HG02938 (cell line): Measurements from ENCODE around the gene H2BK1.

Experiments used
- ATAC-seq: cut with Tn5 transposase; IDR thresholded peaks from one replicate; pipeline ENCODE4 v1.9.1; 2021; ENCODE audit warnings: mild to moderate bottlenecking, moderate library complexity; ENCODE audit not compliant: unreplicated experiment

Gene H2BK1

DNA sequence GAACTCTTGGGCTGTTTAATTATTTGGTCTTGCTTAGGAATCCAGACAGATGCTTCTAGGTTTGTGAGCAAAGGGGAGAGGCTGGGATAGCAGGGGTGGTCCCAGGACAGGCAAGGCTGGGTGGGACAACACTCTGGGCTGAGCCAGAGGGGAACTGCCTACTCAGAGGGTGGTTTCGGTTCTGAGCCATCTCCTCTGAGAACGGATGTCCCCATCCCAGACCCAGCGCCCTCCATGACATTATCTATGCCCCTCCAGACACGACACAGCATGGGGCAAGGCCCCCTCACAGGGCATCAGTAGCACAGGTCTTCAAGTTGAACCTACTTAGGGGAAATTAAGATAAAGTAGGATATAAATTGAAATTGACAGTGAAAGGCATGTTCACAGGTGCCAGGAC, 30.3 kb downstream of the H2BK1 start:
- ATAC-seq: no peak

DNA sequence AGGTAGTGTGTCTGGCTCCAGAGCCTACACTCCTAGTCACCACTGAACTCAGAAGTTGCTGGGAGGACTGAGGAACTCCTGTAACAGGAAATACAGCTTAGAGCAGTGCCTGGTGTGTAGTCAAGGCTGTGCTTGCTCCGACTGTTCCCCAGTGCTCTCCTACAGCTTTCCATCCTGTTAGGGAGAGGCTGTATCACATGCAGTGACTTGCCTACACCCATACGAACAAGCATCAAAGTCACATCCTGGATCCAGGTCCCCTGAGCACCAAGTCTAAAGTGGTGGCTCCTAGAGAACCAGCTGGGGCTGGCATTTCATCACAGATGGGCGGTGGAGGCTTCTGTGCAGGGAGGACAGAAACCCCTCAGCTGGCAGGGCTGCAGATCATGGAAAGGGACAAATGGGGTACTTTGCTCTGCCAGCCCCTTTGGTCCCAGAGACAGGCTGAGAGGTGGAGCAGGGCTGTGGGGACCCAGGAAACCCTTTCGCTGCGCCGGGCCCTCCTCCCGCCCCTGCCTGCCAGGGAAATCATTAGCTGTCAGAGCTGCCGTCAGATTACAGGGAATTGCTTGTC, 30.9 kb downstream of the H2BK1 start:
- ATAC-seq: no peak

DNA sequence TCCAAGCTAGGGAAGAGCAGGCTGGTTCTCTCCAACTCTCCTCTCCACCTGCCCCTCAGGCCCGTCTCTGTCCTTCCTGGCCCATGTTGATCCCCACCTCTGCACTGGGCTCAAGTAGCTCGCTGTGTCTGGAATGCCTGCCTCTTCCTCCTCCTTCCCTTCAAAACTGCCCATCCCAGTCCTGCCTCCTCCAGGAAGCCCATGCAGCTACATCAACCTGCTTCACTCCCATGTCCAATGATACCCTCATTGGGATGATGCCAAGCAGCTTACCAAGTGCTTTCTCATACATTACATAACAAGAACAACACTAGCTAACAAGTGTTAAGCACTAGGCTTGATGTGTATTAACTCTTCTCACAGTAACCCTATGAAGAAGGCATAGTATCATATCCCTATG, 31.5 kb downstream of the H2BK1 start:
- ATAC-seq: no peak

DNA sequence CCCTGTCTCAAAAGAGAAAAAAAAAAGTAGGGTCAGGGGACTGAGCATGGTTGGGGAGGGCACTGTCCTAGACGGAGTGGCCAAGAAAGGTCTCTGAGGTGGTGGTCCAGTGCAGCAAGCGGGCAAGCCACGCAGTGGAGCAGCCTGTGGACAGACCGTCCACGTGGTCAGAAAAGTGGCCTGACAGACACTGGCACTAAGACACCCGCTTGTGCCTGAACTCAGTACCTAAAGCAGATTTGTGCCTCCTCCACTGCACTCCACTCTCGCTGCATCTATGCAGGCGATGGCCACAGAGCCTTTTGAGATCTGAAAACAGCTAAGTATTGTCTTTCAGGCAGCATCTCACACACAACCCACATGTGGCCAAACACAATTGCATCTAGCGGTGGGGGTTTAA, 32.1 kb downstream of the H2BK1 start:
- no peak for ATAC-seq

- no peak for ATAC-seq
Observed at GRCh38 chr7:151177310-151177709, 33.0 kb downstream of the H2BK1 start.

GRCh38 chr7:151176401-151176800, 33.9 kb downstream of the H2BK1 start:
- ATAC-seq: no peak

DNA sequence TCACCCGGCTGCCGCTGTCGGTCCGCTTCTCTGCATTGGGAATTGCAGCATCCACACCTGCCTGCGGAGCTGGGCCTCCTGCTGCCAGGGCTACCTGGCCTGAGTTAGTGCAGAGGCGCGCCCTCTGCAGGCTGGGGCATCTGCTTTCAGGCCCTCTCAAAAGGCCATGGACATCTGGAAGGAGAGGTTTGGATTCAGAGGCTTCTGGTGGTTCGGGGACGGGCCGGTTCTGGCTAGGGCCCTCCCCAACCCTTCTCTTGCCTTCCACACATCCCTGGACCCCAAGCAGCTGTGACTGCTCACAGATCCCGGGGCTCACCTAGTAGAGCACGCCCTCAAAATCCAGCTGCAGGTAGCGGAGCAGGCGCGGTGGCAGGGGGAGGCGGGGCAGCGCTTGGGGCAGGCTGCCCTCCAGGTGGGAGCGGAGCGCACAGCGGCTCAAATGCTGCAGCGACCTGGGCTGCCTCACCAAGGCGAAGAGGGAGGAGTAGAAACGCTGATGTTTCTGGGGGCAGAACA, 34.4 kb downstream of the H2BK1 start:
- ATAC-seq: no peak

DNA sequence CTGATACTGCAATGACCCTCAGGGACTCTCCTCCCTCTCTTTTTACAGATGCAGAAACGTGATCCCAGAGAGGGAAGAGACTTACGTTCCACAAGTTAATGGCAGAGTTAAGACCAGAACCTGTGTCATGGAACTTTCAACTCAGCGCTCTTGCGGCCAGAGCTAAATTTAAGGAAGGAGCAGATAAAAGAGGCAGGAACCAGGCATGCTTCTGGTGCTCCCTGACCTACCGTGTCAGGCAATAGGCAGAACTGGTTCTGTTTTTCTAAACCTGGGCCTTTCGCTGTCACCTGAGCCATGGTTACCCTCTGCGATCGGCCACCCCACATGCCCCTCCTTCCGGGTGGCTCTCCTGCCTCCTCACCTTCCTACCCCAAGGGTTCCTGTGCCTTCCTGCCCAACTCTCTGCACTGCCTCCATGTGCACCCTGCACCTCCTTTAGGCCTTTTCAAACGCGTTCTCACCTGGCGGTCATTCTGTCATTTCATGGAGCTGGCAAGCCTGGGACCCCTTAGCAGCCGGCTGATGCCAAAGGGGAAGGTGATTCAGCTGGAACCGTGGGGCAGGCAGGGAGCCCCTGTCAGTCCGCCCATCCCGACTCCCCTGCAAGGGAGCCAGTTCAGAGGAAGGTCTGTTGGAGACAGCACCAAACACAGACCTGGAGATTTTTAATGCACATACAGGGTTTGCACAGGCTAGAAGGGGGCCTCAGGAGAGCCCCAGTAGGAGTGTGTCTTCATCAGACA, 35.1 kb downstream of the H2BK1 start:
- no peak for ATAC-seq

GRCh38 chr7:151174246-151175046, 35.8 kb downstream of the H2BK1 start:
- ATAC-seq: no peak

- ATAC-seq: no peak
Observed at GRCh38 chr7:151173386-151174245, 36.7 kb downstream of the H2BK1 start.

- ATAC-seq: no peak
Observed at GRCh38 chr7:151172273-151173141, 37.8 kb downstream of the H2BK1 start.

- ATAC-seq: no peak
Observed at GRCh38 chr7:151168787-151169162, 41.5 kb downstream of the H2BK1 start.

GRCh38 chr7:151168003-151168786, 42.1 kb downstream of the H2BK1 start:
- ATAC-seq: no peak

GRCh38 chr7:151167197-151167961, 42.9 kb downstream of the H2BK1 start, which contains the start of gene GBX1:
Gene GBX1 (minus strand): TSS chr7:151167694. CDS start chr7:151167548, 146 bp downstream.
- ATAC-seq: no peak

GRCh38 chr7:151166629-151167196, 43.6 kb downstream of the H2BK1 start:
- ATAC-seq: no peak

GRCh38 chr7:151161757-151162156, 48.5 kb downstream of the H2BK1 start:
- no peak for ATAC-seq
